ENCODE data around the gene AKR1D1.

Gene AKR1D1

DNA sequence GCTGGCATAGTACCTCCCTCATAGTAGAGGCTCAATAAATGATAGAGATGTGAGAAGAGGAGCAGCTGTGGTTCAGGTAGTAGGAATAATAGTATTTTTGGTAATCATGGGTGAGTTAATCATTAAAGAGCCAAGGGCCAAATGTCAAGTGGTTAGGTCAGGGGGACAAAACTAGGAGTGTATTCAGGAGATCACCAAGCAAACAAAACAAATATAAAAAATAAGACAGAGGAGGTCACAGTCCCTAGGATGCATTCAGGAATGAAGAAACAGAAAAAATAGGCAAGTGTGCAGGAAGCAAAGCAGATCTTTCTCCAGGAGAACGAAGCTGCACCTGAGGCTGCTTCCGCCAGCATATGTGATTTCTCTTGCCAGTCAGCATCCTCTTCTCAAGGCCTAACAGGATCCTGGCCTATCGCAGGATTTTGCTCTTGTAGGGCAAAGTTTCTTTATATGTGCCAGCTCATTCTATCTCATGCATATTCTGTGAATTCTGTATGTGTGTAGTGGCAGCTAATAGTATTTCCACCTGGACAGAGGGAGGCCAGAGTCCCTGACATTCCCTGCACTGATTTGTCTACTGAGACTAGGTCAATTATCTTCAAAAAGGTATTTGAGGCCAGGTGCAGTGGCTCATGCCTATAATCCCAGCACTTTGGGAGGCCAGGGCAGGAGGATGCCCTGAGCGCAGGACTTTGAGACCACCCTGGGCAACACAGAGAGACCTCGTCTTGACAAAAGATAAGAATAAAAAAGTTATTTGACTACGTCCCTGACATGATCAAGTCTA is 82.7 kb downstream of the AKR1D1 start:
- Histone ChIP-seq H3K27ac (ENCODE audit: low read depth in 2 of 2, low read length in 2 of 2) (no peak overlapping the region), H3K4me1 (ENCODE audit: control insufficient read depth in 2 of 2, insufficient read depth in 2 of 2, low read length in 2 of 2) (no peaks in the 10 kb centered on the region), H3K27me3 (ENCODE audit: control insufficient read depth in 2 of 2, insufficient read depth in 2 of 2, low read length in 2 of 2) (no peaks in the 10 kb centered on the region), H3K9ac (ENCODE audit: low read depth in 1 of 2, low read length in 2 of 2) (no peak overlapping the region), H3K9me3 (ENCODE audit: control insufficient read depth in 2 of 2, low read length in 2 of 2) (no peaks in the 10 kb centered on the region), H3K36me3 (ENCODE audit: control insufficient read depth in 2 of 2, insufficient read depth in 2 of 2, low read length in 2 of 2) (no peaks in the 10 kb centered on the region), H3K4me3 (ENCODE audit: low read length in 2 of 2) (no peak overlapping the region)

DNA sequence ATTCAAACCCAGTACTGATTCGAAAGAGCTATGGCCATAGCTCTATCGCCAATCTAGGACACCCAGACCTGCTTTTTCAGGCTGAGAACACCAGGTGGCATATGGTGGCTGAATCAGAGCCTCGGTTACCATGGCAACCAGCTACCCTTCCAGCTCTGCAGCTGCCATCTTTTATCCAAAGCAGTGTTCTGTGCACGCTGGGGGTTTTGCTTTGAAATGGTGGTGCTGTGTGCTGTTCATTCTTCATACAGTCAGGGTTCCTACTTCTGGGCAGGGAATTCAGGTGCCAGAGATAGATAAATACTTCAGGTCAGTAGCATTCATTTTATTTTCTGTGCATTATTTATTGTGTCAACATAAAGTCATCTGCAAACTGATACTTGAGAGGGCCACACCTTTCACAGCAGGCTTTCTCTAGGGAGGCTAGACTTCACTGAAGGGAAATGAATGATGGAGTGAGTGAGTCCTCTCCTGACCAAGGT is 85.4 kb downstream of the AKR1D1 start:
- H3K9ac ChIP-seq (ENCODE audit: low read depth in 1 of 2, low read length in 2 of 2), result no peak overlapping the region
- H3K36me3 ChIP-seq (ENCODE audit: control insufficient read depth in 2 of 2, insufficient read depth in 2 of 2, low read length in 2 of 2), result no peaks in the 10 kb centered on the region
- H3K9me3 ChIP-seq (ENCODE audit: control insufficient read depth in 2 of 2, low read length in 2 of 2), result peaks cover 3 to 4% of the 10 kb centered on the region in 2 donors
- H3K4me1 ChIP-seq (ENCODE audit: control insufficient read depth in 2 of 2, insufficient read depth in 2 of 2, low read length in 2 of 2), result no peaks in the 10 kb centered on the region
- no peak overlapping the region for H3K27ac ChIP-seq (ENCODE audit: low read depth in 2 of 2, low read length in 2 of 2)
- no peak overlapping the region for H3K4me3 ChIP-seq (ENCODE audit: low read length in 2 of 2)
- H3K27me3 ChIP-seq (ENCODE audit: control insufficient read depth in 2 of 2, insufficient read depth in 2 of 2, low read length in 2 of 2), result no peaks in the 10 kb centered on the region

DNA sequence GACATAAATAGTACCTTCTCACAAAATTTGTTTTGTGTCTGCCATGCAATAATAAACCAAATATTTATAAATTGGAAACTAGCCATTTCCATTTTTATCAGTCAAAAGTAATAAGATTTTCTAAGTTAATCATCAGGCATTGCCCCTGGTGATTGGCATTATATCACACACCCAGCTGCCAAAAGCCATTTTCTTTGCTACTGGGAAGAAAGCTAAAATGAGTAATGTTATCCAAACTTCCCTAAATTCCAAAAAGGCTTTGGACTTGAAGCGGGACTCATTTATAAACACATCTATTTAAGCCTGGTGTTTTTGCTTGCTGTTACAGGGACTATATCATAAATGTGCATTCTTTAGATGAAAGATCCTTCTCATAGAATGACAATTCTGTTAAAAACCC is 86.0 kb downstream of the AKR1D1 start:
- H3K9ac ChIP-seq (ENCODE audit: low read depth in 1 of 2, low read length in 2 of 2), result no peak overlapping the region
- no peak overlapping the region for H3K27ac ChIP-seq (ENCODE audit: low read depth in 2 of 2, low read length in 2 of 2)
- H3K36me3 ChIP-seq (ENCODE audit: control insufficient read depth in 2 of 2, insufficient read depth in 2 of 2, low read length in 2 of 2), result no peaks in the 10 kb centered on the region
- peaks cover 3 to 4% of the 10 kb centered on the region in 2 donors for H3K9me3 ChIP-seq (ENCODE audit: control insufficient read depth in 2 of 2, low read length in 2 of 2)
- H3K27me3 ChIP-seq (ENCODE audit: control insufficient read depth in 2 of 2, insufficient read depth in 2 of 2, low read length in 2 of 2), result no peaks in the 10 kb centered on the region
- H3K4me1 ChIP-seq (ENCODE audit: control insufficient read depth in 2 of 2, insufficient read depth in 2 of 2, low read length in 2 of 2), result no peaks in the 10 kb centered on the region
- H3K4me3 ChIP-seq (ENCODE audit: low read length in 2 of 2), result no peak overlapping the region

DNA sequence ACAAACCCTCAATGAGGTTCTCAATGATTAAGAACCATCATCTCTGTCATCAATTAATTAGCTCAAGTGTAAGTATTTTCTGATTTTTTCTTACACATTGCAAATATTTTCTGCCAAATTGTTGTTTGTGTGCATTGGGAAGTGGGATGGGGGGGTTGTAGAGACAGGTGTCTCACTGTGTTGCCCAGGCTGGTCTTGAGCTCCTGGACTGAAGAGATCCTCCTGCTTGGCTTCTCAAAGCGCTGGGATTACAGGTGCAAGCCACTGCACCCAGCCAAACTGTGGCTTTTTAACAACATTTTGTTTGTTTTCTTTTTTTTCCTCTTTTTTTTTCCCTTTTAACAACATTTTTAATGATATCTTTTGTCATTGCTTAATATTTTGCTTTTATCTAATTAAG is 87.5 kb downstream of the AKR1D1 start:
- no peak overlapping the region for H3K9ac ChIP-seq (ENCODE audit: low read depth in 1 of 2, low read length in 2 of 2)

DNA sequence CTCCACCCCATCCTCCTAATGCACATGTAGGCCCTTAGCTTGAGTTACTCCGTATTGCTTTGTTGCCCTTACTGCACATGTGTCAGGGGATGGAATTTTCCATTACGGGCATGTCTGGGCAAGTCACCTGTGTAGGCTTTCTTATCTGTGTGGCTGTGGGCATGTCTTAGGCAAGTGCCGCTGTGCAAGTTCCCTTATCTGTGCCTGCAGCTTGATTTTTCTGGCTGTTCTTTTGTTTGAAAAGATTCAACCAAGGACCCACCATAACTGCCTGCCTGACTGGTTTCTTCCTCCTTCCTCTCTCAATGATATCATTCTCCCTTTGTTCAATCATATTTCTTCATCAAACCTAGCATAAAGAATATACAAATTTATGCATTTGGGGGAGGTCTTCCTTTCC is 88.5 kb downstream of the AKR1D1 start:
- no peak overlapping the region for H3K27ac ChIP-seq (ENCODE audit: low read depth in 2 of 2, low read length in 2 of 2)
- no peaks in the 10 kb centered on the region for H3K27me3 ChIP-seq (ENCODE audit: control insufficient read depth in 2 of 2, insufficient read depth in 2 of 2, low read length in 2 of 2)
- no peak overlapping the region for H3K4me3 ChIP-seq (ENCODE audit: low read length in 2 of 2)
- H3K9ac ChIP-seq (ENCODE audit: low read depth in 1 of 2, low read length in 2 of 2), result no peak overlapping the region
- H3K9me3 ChIP-seq (ENCODE audit: control insufficient read depth in 2 of 2, low read length in 2 of 2), result peaks cover 3 to 4% of the 10 kb centered on the region in 2 donors
- no peaks in the 10 kb centered on the region for H3K4me1 ChIP-seq (ENCODE audit: control insufficient read depth in 2 of 2, insufficient read depth in 2 of 2, low read length in 2 of 2)
- H3K36me3 ChIP-seq (ENCODE audit: control insufficient read depth in 2 of 2, insufficient read depth in 2 of 2, low read length in 2 of 2), result no peaks in the 10 kb centered on the region

More for the DNA sequence above, 87.5 kb downstream of the AKR1D1 start:
- Histone ChIP-seq H3K9me3 (ENCODE audit: control insufficient read depth in 2 of 2, low read length in 2 of 2) (peaks cover 3 to 4% of the 10 kb centered on the region in 2 donors), H3K27me3 (ENCODE audit: control insufficient read depth in 2 of 2, insufficient read depth in 2 of 2, low read length in 2 of 2) (no peaks in the 10 kb centered on the region), H3K36me3 (ENCODE audit: control insufficient read depth in 2 of 2, insufficient read depth in 2 of 2, low read length in 2 of 2) (no peaks in the 10 kb centered on the region), H3K27ac (ENCODE audit: low read depth in 2 of 2, low read length in 2 of 2) (no peak overlapping the region), H3K4me3 (ENCODE audit: low read length in 2 of 2) (no peak overlapping the region), H3K4me1 (ENCODE audit: control insufficient read depth in 2 of 2, insufficient read depth in 2 of 2, low read length in 2 of 2) (no peaks in the 10 kb centered on the region)

DNA sequence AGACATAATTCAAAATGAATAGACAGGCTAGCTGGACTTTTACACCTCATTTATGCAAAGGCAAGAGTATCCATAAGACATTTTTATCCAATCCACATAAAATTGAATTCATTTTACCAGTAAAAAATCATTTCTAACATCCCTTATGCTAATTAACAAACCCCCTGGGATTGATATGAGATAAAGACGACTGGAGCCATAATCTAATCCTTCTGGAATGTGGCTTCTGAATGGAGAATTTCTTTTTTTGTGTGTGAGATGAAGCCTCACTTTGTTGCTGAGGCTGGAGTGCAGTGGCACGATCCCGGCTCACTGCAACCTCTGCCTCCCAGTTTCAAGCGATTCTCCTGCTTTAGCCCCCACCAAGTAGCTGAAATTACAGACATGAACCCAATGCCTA is 90.4 kb downstream of the AKR1D1 start:
- peaks cover 3 to 4% of the 10 kb centered on the region in 2 donors for H3K9me3 ChIP-seq (ENCODE audit: control insufficient read depth in 2 of 2, low read length in 2 of 2)
- no peak overlapping the region for H3K4me3 ChIP-seq (ENCODE audit: low read length in 2 of 2)
- no peaks in the 10 kb centered on the region for H3K4me1 ChIP-seq (ENCODE audit: control insufficient read depth in 2 of 2, insufficient read depth in 2 of 2, low read length in 2 of 2)
- H3K27ac ChIP-seq (ENCODE audit: low read depth in 2 of 2, low read length in 2 of 2), result no peak overlapping the region
- H3K27me3 ChIP-seq (ENCODE audit: control insufficient read depth in 2 of 2, insufficient read depth in 2 of 2, low read length in 2 of 2), result no peaks in the 10 kb centered on the region
- no peak overlapping the region for H3K9ac ChIP-seq (ENCODE audit: low read depth in 1 of 2, low read length in 2 of 2)
- H3K36me3 ChIP-seq (ENCODE audit: control insufficient read depth in 2 of 2, insufficient read depth in 2 of 2, low read length in 2 of 2), result no peaks in the 10 kb centered on the region

DNA sequence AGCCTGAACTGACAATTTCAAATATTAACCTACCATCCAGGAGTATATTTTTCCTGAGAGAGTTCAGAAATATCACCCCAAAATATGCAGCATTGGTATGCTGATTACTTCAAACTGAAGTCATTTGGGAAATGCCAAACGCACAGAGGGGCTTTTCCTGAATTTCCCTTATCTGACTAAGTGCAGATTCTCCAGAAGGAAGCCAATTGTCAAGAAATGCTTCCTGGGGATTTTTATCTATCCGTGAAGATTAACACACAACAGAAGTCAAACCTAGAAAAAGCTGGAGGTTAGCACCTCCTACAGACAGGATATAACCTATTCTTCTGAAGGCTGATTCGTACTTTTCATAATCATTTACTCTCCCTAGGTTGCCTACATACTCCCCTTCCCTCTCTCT is 91.0 kb downstream of the AKR1D1 start:
- Histone ChIP-seq H3K27me3 (ENCODE audit: control insufficient read depth in 2 of 2, insufficient read depth in 2 of 2, low read length in 2 of 2) (no peaks in the 10 kb centered on the region), H3K27ac (ENCODE audit: low read depth in 2 of 2, low read length in 2 of 2) (no peak overlapping the region), H3K4me3 (ENCODE audit: low read length in 2 of 2) (no peak overlapping the region), H3K9ac (ENCODE audit: low read depth in 1 of 2, low read length in 2 of 2) (no peak overlapping the region), H3K9me3 (ENCODE audit: control insufficient read depth in 2 of 2, low read length in 2 of 2) (peaks cover 3 to 4% of the 10 kb centered on the region in 2 donors), H3K4me1 (ENCODE audit: control insufficient read depth in 2 of 2, insufficient read depth in 2 of 2, low read length in 2 of 2) (no peaks in the 10 kb centered on the region), H3K36me3 (ENCODE audit: control insufficient read depth in 2 of 2, insufficient read depth in 2 of 2, low read length in 2 of 2) (no peaks in the 10 kb centered on the region)

DNA sequence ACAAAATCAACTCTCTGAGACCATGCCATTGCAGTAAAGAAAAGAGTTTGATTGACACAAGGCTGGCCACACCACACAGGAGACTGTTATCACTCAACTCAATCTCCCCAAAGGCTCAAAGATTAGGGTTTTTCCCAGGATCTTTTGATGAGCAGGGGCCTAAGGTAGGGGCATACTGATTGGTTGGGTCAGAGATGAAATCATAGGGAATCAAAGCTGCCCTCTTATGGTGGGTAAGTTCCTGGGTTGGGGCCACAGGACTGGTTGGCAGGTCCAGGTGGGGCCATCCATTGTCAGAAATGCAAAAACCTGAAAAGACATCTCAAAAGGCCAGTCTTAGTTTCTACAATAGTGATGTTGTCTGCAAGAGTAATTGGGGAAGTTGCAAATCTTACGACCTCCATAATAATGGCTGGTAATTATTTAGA is 91.6 kb downstream of the AKR1D1 start:
- H3K27ac ChIP-seq (ENCODE audit: low read depth in 2 of 2, low read length in 2 of 2), result no peak overlapping the region
- no peaks in the 10 kb centered on the region for H3K36me3 ChIP-seq (ENCODE audit: control insufficient read depth in 2 of 2, insufficient read depth in 2 of 2, low read length in 2 of 2)

More for the DNA sequence above, 91.6 kb downstream of the AKR1D1 start:
- no peak overlapping the region for H3K9ac ChIP-seq (ENCODE audit: low read depth in 1 of 2, low read length in 2 of 2)
- no peak overlapping the region for H3K4me3 ChIP-seq (ENCODE audit: low read length in 2 of 2)
- H3K27me3 ChIP-seq (ENCODE audit: control insufficient read depth in 2 of 2, insufficient read depth in 2 of 2, low read length in 2 of 2), result no peaks in the 10 kb centered on the region
- no peaks in the 10 kb centered on the region for H3K4me1 ChIP-seq (ENCODE audit: control insufficient read depth in 2 of 2, insufficient read depth in 2 of 2, low read length in 2 of 2)
- H3K9me3 ChIP-seq (ENCODE audit: control insufficient read depth in 2 of 2, low read length in 2 of 2), result peaks cover 3 to 4% of the 10 kb centered on the region in 2 donors

Measured in mucosa of rectum (tissue), 2 donors.